Measurements from ENCODE around the gene SLC1A5. TPM values are rescaled to one million over a fixed set of nuclear protein-coding genes. Genes with fewer than 3 reads are reported as not detected.
A peak's percentile ranks its signal among the peaks of the same experiment; 100 is the strongest.
"Not testable (repeated sequence)": the region's sequence is repeated elsewhere in the genome, so short reads cannot be mapped to it uniquely, and the experiment has no call there.

The SLC1A5 gene
- total RNA-seq, 1 donor from 2014 or later, result 113 TPM

- not testable (repeated sequence) for ATAC-seq
Observed at GRCh38 chr19:46768746-46769145, 19.6 kb downstream of the SLC1A5 start.

DNA sequence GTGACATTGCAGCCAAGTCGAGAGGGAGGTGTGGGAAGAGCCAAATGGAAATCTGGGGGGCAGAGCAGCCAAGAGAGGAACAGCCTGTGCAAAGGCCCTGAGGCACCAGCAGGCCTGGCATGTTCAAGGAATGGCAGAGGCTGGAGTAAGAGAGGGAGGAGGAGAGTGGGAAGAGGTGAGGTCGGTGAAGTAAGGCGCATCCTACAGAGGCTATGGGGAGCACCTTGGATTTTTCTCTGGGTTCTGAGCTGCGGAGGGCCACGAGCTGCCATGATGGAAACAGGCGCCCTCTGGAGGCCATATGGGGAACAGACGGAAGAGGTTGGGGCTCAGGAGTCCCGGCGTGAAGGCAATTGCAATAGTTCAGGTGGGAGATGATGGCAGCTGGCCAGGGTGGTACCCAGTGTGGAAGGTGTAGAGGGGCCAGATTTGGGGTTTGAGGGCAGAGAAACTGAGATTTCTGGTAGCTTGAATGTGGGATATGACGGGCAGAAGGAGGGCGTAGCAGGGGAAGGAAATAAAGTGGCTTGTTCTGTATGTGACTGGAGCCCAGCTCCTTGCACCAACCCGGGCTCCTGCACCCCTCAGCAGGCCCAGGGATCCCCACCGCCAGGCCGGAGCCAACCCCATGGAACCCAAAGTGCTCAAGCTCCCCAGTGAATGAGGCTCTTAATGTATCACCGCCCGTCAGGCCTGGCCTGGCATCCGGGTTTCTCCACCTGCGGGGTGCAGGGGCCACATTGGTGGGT lies 21.7 kb downstream of the SLC1A5 start:
- peak; percentile 24 for ATAC-seq

GRCh38 chr19:46764817-46765291 lies 23.5 kb downstream of the SLC1A5 start:
- peak; percentile 69 for ATAC-seq

DNA sequence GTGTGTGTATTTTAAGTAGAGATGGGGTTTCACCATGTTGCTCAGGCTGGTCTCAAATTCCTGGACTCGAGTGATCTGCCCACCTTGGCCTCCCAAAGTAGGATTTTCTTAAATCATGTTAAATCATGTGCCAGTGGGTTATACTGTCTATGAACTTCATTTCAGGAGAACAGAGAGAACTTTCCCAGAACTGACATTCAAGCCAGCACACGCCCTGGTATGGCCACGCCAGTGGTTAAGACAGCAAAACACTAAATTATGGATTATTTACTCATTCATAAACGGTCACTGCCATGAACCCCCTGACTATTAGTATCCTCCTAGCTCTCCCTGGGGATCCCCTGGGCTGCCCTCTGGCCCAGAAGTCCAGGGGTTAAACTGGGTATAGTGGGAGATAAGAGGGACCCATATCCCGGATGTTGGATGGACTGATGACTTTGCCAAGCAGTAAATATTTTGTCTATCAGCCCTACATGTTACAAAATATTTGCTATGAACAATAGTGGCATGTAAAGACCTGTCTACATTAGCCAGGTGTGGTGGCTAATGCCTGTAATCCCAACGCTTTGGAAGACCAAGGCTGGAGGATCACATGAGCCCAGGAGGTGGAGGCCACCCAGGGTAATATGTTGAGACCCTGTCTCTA lies 26.0 kb downstream of the SLC1A5 start:
- ATAC-seq, result peak; percentile 72

- no peak for ATAC-seq
Observed at GRCh38 chr19:46761418-46761831, 27.0 kb downstream of the SLC1A5 start.

DNA sequence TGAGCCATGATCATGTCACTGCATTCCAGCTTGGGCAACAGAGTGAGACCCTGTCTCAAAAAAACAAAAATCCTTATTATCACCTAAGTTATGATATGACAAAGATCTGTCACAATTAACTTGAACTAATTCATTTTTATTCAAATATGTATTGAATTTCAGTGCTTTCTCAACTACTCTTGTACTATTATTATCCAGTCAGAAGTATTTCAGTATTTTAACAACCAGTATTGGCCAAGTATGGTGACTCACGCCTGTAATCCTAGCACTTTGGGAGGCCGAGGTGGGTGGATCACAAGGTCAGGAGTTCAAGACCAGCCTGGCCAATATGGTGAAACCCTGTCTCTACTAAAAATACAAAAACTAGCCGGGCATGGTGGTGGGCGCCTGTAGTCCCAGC lies 27.5 kb downstream of the SLC1A5 start:
- ATAC-seq, result not testable (repeated sequence)

GRCh38 chr19:46760363-46760762 lies 28.0 kb downstream of the SLC1A5 start:
- no peak for ATAC-seq

GRCh38 chr19:46759817-46760333 lies 28.5 kb downstream of the SLC1A5 start:
- ATAC-seq, result peak; percentile 19

- ATAC-seq, result no peak
Observed at GRCh38 chr19:46759206-46759605, 29.2 kb downstream of the SLC1A5 start.

GRCh38 chr19:46756544-46756888 lies 31.9 kb downstream of the SLC1A5 start:
- no peak for ATAC-seq

GRCh38 chr19:46755853-46756543 lies 32.4 kb downstream of the SLC1A5 start:
- no peak for ATAC-seq

DNA sequence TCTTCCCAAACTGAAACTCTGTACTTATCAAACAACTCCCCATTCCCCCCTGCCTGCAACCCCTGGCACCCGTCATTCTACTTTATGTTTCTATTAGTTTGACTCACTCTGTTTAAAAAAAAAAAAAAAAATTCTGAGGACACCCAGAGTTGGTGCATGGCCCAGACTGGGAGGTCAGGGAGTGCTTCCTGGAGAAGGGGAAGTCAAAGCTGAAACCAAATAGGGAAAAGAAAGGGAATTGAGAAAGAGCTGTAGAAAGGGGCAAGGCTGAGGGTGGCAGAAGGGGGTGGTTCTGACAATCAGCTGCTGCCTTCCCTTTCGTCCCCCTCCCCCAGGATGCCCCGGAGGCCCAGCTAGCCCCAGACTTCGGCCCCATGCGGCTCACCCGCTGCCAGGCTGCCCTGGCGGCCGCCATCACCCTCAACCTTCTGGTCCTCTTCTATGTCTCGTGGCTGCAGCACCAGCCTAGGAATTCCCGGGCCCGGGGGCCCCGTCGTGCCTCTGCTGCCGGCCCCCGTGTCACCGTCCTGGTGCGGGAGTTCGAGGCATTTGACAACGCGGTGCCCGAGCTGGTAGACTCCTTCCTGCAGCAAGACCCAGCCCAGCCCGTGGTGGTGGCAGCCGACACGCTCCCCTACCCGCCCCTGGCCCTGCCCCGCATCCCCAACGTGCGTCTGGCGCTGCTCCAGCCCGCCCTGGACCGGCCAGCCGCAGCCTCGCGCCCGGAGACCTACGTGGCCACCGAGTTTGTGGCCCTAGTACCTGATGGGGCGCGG lies 33.1 kb downstream of the SLC1A5 start:
- no peak for ATAC-seq

DNA sequence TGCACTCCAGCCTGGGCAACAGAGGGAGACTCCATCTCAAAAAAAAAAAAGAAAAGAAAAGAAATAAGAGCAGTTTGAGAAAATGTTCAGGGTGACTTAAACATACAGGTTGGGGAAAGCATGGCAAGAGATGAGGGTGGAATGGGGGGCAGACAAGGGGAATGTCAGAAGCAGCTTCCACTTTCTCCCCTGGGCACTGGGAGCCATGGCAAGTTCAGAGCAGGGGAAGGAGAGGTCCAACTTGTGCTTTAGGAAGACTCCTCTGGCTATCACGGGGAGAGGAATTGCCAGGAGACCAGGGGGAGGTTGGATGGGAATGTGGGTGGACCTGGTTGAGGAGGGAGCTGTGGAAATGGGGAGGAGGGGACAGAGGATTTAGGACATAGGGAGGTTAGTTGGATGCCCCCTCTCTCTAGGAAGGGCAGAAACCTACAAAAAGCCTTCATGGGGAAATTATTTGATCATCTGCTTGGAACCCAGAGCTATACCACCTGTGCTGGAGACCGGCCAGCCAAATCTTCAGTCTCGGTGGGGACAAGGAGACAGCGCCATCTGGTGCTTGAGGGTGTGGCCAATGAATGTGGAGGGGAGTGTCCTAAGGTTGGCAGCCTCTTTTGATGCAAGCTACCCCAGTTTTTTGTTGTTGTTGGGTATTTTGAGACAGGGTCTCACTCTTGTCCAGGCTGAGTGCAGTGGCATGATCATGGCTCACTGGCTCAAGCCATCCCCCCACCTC lies 34.8 kb downstream of the SLC1A5 start:
- ATAC-seq, result peak; percentile 30

DNA sequence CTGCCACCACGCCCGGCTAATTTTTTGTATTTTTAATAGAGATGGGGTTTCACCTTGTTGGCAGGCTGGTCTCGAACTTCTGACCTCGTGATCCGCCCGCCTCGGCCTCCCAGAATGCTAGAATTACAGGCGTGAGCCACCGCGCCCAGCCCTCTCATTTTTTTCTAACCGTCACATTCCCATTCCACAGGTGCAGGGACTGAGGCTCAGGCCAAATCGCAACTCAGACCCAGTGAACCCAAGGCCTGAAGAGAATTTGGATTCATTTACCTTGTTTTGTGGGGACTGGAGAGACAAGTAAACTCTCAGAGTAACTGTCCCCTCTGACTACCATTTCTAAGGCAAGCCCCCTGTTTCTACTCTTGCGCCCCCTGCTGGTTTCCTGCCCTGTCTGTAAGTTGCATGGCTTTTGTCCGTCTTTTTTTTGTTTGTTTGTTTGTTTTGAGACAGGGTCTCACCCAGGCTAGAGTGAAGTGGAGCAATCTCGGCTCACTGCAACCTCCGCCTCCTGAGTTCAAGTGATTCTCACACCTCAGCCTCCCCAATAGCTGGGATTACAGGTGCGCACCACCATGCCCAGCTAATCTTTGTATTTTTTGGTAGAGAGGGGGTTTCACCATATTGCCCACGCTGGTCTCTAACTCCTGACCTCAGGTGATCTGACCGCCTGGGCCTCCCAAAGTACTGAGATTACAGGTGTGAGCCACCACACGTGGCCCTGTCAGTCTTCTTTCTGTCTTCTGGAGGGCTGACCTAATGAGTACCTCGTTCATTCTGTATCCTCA lies 39.9 kb downstream of the SLC1A5 start:
- no peak for ATAC-seq

DNA sequence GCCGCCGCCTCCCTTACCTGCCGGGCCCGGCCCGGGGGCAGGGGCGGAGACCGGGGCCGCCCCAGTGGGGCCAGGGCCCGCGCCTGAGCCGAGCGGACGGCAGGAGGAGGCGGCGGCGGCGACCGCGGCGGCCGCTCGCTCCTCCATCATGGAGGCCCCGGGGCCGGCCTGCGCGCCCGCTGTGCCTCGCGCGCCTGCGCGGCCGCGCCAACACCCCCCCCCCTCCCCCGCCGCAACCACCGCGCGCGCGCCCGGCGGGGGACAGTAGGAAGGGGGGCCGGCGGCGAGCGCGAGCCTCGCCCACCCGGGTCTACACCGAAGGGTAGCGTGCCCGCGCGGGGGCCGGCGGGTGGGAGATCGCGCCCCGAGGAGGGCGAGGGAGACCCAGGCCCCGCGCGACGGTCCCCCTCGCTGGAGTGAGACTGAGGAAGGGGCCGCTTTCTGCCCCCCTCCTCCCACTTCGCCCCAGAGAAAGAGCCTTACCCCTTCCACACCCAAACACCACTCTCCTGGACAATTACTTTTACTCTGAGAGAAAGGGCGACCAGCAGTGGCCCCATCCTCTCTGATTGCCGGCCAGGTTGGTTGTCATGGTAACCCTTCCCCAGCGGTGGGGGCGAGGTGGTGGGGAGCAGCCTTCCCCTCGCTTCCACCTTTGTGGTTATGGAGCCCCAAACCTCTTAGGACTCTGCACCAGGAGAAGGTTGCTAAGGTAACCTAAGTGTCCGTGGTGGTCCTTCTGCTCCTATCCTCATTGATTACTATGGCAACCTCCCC lies 41.9 kb downstream of the SLC1A5 start, which contains the start of gene STRN4:
TSS of gene STRN4 (minus strand) at position 170 of the 777 bp plus-strand sequence. CDS start at position 150, 20 bp downstream.
- ATAC-seq, result peak; percentile 58

GRCh38 chr19:46745521-46746280 lies 42.7 kb downstream of the SLC1A5 start, which contains the start of gene FKRP:
Gene FKRP (plus strand): TSS chr19:46746057. CDS start chr19:46755451, 9,394 bp downstream.
- peak; percentile 17 for ATAC-seq

- ATAC-seq, result peak; percentile 18
Observed at GRCh38 chr19:46745030-46745429, 43.4 kb downstream of the SLC1A5 start.

GRCh38 chr19:46744005-46744691 lies 44.2 kb downstream of the SLC1A5 start:
- ATAC-seq, result no peak

Measured in esophagus mucosa (tissue), 1 donor.